Central memory CD8-positive, alpha-beta T cell (primary cell): ENCODE data around the gene ATF6.

Experiments used
- ATAC-seq: fragments of 150-1000 bp; cut with Tn5 transposase; replicated peaks from 2 replicates; pipeline ENCODE4 v1.10.0; 2022; ENCODE audit warnings: mild to moderate bottlenecking, moderate FRiP score, moderate number of reproducible peaks; ENCODE audit not compliant: poor library complexity, severe bottlenecking; ENCODE audit errors: extremely low read depth
- DNase-seq, 2 donors: peaks; one replicate each; pipeline ENCODE4 v3.0.0; 2021; ENCODE audit warnings: low spot score in 2 of 2
- H3K27ac Mint-ChIP-seq: one replicate; pipeline ENCODE4 v1.8.0; 2022; ENCODE audit warnings: low read depth, mild to moderate bottlenecking, moderate library complexity, mixed read lengths
- H3K27me3 Mint-ChIP-seq: one replicate; pipeline ENCODE4 v1.8.0; 2022; ENCODE audit warnings: mixed read lengths
- H3K36me3 Mint-ChIP-seq: one replicate; pipeline ENCODE4 v1.8.0; 2022; ENCODE audit warnings: mild to moderate bottlenecking, moderate library complexity, mixed read lengths; ENCODE audit not compliant: insufficient read depth
- H3K4me1 Mint-ChIP-seq: one replicate; pipeline ENCODE4 v1.8.0; 2022; ENCODE audit warnings: mixed read lengths
- H3K4me3 Mint-ChIP-seq: one replicate; pipeline ENCODE4 v1.8.0; 2022; ENCODE audit warnings: mild to moderate bottlenecking, moderate library complexity, mixed read lengths
- H3K9me3 Mint-ChIP-seq: one replicate; pipeline ENCODE4 v1.8.0; 2022; ENCODE audit warnings: mixed read lengths

Gene ATF6

DNA sequence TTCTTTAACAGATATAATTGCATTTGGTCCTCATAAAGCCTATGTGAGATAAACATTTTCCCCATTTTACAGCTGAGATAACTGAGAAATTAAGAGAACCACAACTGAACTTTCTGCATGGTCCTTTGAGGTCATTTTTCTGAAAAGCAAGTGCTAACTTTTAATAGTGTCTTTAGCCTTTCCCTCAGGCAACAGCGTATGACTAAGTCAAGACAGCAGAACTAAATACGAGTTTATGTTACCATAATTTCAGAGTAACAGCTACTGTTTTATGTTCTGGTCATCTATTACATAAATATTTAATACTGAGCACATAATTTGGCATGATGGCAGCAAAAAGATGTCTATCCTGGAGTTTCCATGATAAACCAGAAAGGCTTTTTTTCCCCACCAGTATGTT, 161.9 kb downstream of the ATF6 start:
- no peaks in the 10 kb centered on the region for H3K9me3 Mint-ChIP-seq
- no peak overlapping the region for H3K27ac Mint-ChIP-seq
- H3K27me3 Mint-ChIP-seq = no peaks in the 10 kb centered on the region
- DNase-seq (no peak), ATAC-seq (no peak)
- peaks cover 14% of the 10 kb centered on the region for H3K4me1 Mint-ChIP-seq
- peaks cover 2% of the 10 kb centered on the region for H3K36me3 Mint-ChIP-seq
- H3K4me3 Mint-ChIP-seq = no peak overlapping the region

DNA sequence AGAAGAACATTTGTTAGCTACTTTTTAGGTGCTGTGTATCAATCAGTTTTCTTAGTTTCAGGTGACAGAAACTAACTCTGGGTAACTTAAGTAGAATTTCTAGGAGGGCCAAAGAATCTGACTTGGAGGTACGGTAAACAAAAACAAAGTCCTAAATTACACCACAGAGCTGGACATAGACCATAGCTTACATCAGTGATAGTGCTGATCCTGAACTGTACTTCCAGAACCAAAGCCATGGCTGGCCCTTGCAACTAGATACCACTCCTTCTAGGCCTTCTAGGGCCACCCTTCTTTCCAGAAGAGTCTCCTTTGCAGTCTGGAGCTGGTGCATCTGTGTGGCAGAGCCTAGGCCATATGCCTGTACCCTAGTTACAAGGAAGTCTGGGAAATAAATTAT, 163.0 kb downstream of the ATF6 start:
- H3K4me1 Mint-ChIP-seq = peaks cover 22% of the 10 kb centered on the region
- H3K27ac Mint-ChIP-seq = no peak overlapping the region
- H3K36me3 Mint-ChIP-seq = peaks cover 2% of the 10 kb centered on the region
- H3K9me3 Mint-ChIP-seq = no peaks in the 10 kb centered on the region
- no peaks in the 10 kb centered on the region for H3K27me3 Mint-ChIP-seq
- ATAC-seq (no peak), DNase-seq (no peak)
- H3K4me3 Mint-ChIP-seq = no peak overlapping the region

DNA sequence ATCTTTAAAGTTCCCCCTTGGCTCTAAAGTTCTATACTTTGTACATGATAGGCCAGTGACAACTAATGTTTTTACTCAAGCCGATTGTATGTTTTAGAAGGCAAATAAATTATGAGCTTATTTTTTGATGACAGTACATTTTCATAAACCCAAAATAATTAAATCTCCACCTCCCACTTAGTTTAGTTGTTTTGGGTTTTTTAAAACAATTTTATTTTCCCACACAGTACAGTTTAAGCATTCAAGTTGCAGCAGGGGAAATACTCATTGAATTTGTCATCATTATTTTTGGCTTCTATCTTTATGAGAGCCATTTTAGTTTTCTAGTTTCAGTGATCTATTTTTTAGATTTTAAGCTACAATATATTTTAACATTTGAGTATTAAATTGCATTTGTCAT, 163.9 kb downstream of the ATF6 start:
- Mint-ChIP-seq H3K4me3 (no peak overlapping the region), H3K27me3 (no peaks in the 10 kb centered on the region), H3K27ac (no peak overlapping the region), H3K9me3 (no peaks in the 10 kb centered on the region), H3K36me3 (peaks cover 2% of the 10 kb centered on the region), H3K4me1 (peaks cover 31% of the 10 kb centered on the region)
- DNase-seq (no peak), ATAC-seq (no peak)

DNA sequence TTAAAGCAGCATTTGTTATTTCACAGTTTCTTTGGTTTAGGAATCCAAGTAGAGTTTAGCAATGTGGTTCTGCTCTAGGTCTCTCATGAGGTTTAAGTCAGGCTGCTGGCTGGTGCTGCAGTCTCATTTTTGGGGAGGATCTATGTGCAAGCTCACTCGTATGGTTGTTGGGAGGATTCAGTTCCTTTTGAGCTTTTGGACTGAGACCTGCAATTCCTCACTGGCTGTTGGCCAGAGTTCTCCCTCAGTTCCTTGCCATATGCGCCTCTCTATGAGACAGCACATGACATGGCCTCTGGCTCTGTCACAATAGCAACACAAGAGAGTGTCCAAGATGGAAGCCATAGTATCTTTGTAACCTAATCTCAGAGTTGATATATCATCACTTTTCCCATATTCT, 166.5 kb downstream of the ATF6 start:
- H3K4me1 Mint-ChIP-seq = peaks cover 26% of the 10 kb centered on the region
- no peaks in the 10 kb centered on the region for H3K9me3 Mint-ChIP-seq

DNA sequence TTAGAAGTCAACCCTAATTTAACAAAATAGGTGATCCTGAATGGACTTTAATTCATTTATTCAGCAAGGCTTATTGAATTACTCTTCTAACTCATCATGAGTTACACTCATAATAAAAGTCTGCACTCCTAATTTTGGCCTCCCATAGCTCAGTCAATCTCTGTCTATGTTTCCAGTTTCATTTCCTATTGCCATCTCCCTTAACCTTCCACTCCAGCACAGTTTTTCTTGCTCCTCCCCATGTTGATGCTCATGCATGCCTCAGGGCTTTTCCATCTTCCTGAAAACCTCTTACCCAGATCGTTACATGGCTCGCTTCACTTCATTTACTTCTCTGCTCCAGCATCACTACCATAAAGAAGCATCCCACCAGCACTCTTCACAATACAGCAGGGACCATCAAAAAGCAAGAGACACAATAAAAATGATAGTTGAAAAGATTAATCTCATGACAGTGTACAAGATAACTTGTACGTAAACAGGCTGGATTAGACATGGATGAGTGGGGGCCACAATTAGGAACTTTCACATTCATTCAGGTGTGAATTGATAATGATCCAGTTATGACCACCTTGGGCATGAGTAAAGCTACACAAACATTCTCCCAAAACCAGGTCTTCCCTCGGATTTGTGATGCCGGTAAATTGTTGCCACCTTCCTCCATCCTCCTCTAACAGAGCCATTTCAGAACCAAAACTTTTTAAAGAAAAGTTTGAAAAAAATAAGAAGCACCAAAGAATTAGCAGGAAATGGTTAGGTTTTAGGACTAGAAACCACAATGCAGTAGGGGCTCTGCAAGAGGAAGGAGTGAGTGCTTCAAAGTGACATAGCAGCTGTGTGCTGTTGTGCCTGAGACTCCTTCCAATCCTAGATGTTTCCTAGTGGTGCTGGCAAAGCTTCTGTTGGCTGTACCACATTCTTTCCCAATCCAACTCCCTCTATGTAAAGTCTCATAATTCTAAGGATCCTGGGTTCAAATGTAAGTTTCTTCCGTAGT, 167.8 kb downstream of the ATF6 start:
- peak overlapping the region; percentile 12 for H3K4me3 Mint-ChIP-seq

More for the DNA sequence above, 166.5 kb downstream of the ATF6 start:
- no peak for DNase-seq
- no peak overlapping the region for H3K4me3 Mint-ChIP-seq
- H3K36me3 Mint-ChIP-seq = peaks cover 2% of the 10 kb centered on the region
- no peak for ATAC-seq
- no peaks in the 10 kb centered on the region for H3K27me3 Mint-ChIP-seq
- no peak overlapping the region for H3K27ac Mint-ChIP-seq

DNA sequence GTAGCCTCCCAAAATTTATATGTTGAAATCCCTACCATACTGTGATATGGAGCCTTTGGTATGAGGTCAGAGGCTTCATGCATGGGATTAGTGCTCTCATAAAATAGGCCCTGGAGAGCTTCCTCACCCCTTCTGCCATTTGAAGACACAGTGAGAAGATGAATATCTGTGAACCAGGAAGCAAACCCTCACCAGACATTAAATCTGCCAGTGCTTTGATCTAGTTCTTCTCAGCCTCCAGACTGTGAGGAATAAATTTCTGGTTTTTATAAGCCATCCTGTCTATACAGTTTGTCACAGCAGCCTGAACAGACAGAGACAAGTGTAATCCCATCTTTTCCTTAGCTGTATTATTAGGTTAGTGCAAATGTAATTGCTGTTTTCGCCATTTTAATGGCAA, 169.1 kb downstream of the ATF6 start:
- H3K36me3 Mint-ChIP-seq = no peaks in the 10 kb centered on the region
- no peak for ATAC-seq

More for the DNA sequence above, 167.8 kb downstream of the ATF6 start:
- peaks cover 26% of the 10 kb centered on the region for H3K4me1 Mint-ChIP-seq
- H3K27me3 Mint-ChIP-seq = no peaks in the 10 kb centered on the region
- DNase-seq (no peak), ATAC-seq (peak; percentile 93)
- H3K27ac Mint-ChIP-seq = peak overlapping the region; percentile 45
- H3K36me3 Mint-ChIP-seq = peaks cover 2% of the 10 kb centered on the region
- no peaks in the 10 kb centered on the region for H3K9me3 Mint-ChIP-seq

DNA sequence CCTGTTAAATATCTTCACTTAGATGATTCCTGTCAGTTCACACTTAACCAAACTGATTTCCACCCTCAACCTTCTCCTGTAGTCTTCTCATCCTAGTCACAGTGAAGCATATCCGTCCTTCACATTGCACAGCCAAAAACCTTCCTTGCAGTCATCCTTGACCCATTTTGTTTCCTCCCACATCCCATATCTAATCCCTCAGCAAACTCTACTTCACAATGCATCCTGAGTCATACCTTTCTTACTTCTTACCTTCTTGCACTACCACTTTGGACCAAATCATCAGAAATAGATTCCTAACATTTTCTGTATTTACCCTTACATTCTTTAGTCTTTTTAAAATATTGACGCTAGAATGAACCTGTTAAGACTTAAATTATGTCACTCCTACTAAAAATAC, 170.7 kb downstream of the ATF6 start:
- Mint-ChIP-seq H3K4me1 (peaks cover 26% of the 10 kb centered on the region), H3K27ac (no peak overlapping the region), H3K27me3 (no peaks in the 10 kb centered on the region), H3K36me3 (no peaks in the 10 kb centered on the region), H3K4me3 (no peak overlapping the region), H3K9me3 (no peaks in the 10 kb centered on the region)
- no peak for DNase-seq
- no peak for ATAC-seq

More for the DNA sequence above, 169.1 kb downstream of the ATF6 start:
- no peaks in the 10 kb centered on the region for H3K9me3 Mint-ChIP-seq
- H3K4me1 Mint-ChIP-seq = peaks cover 26% of the 10 kb centered on the region
- H3K27ac Mint-ChIP-seq = no peak overlapping the region
- no peak overlapping the region for H3K4me3 Mint-ChIP-seq
- H3K27me3 Mint-ChIP-seq = no peaks in the 10 kb centered on the region
- DNase-seq = no peak

DNA sequence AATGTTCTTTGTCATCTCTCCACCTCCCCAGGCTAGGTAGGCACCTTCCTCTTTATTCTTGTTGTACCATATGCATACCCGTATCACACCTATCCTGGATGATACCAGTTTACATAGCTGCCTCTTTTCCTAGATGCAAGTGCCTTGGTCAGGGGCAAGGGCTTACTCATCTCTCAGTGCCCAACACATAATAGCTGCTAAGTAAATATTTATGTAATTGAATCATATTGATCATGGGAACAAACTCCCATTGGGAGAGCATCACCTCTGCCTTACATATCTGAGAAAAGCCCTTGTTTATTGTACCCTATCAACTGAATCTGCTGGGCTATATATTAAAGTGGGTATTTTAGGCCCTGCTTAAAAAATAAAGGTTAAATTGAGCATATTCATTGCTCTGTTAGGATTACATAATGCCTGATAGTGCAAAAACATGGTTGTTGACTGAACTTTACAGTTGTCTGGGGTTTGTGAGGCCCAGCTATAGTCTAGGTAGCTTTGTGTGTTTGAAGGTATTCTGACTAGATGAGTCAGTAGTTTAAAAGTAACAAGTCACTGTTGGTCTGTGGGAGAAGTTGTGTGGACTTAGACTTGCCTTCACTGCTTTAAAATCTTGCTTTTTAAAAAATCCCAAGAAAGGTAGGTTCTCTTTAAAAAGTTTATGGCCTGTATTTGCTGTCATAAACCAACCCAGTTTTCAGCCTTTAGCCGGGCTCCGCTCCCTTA, 174.9 kb downstream of the ATF6 start:
- H3K27me3 Mint-ChIP-seq = no peaks in the 10 kb centered on the region
- no peak overlapping the region for H3K4me3 Mint-ChIP-seq
- DNase-seq = no peak
- H3K27ac Mint-ChIP-seq = no peak overlapping the region
- H3K4me1 Mint-ChIP-seq = no peaks in the 10 kb centered on the region
- no peak for ATAC-seq
- no peaks in the 10 kb centered on the region for H3K9me3 Mint-ChIP-seq
- H3K36me3 Mint-ChIP-seq = peaks cover 5% of the 10 kb centered on the region

DNA sequence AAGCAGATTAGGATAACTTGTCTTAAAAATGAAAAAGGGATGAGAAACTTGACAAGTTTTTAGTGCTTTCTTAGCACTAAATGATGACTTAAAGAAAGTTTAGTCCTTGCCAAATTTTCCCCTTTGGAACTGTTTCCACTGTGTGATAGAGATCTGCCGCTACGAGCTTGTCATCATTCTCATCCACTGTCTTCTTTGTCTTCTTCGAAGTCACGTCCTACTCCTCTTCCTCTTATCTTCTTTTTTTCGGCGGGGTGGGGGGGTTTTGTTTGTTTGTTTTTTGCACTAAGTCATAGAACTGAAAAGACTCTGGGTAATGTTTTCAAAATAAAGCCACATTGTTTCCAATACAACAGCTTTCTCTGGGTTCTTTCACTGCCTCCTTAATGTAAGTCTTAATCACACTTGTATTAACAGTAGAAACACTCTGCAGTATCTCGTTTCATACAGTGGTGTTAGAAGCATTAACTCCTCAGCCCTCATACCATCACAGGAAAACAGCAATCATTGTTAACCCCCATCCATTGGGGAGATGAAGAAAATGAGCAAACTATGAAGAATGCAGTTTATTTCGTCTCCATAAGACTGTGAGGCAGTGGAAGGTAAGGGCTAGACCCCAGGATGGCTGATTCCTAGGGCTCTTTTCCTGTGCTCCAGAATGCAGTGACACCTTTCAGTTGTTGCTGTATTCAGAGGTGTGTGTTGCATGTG, 175.8 kb downstream of the ATF6 start:
- no peak overlapping the region for H3K4me3 Mint-ChIP-seq
- no peaks in the 10 kb centered on the region for H3K27me3 Mint-ChIP-seq
- H3K27ac Mint-ChIP-seq = no peak overlapping the region
- ATAC-seq (no peak), DNase-seq (no peak)
- H3K36me3 Mint-ChIP-seq = peaks cover 5% of the 10 kb centered on the region
- no peaks in the 10 kb centered on the region for H3K9me3 Mint-ChIP-seq
- no peaks in the 10 kb centered on the region for H3K4me1 Mint-ChIP-seq

DNA sequence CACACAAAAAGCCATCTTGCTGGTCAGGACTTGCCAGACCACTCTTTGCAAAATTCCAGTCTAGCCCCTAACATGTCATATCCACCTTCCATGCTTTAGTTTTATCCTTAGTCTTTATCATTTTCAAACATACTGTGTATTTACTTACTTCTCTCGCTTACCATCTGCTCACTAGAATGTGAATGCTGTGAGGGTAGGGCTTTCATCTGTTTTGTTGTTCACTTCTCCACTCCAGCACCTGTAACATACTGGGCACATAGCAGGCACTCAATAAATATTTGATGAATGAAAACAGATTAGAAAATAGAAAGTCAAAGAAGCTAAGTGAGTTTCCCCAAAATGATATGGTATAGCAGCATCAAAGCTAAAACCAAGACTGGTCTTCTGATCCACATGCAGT, 177.6 kb downstream of the ATF6 start:
- H3K27ac Mint-ChIP-seq = no peak overlapping the region
- ATAC-seq (no peak), DNase-seq (no peak)
- H3K27me3 Mint-ChIP-seq = no peaks in the 10 kb centered on the region
- no peaks in the 10 kb centered on the region for H3K4me1 Mint-ChIP-seq
- H3K9me3 Mint-ChIP-seq = no peaks in the 10 kb centered on the region
- no peak overlapping the region for H3K4me3 Mint-ChIP-seq
- peaks cover 5% of the 10 kb centered on the region for H3K36me3 Mint-ChIP-seq

DNA sequence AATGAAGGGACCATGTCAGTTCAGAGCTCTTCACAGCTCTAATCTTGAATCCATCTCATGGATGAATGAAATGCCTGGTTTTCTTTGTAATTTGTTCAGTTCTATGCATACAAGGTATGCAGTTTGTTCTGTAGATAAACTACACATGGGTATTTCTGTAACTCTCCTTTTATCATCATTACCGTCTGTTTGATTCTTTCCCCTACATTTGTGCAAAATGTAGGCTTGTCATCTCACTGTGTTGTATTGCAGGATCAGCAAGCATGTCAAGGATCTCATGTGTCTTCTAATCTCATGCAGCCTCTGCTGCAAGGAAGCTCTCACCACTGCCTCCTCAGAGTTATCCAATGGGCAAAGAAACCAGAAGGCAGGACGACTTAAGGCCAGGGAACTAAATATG, 178.3 kb downstream of the ATF6 start:
- H3K4me3 Mint-ChIP-seq = no peak overlapping the region
- no peaks in the 10 kb centered on the region for H3K4me1 Mint-ChIP-seq
- ATAC-seq (no peak), DNase-seq (no peak)
- peaks cover 5% of the 10 kb centered on the region for H3K36me3 Mint-ChIP-seq
- H3K27me3 Mint-ChIP-seq = no peaks in the 10 kb centered on the region
- H3K9me3 Mint-ChIP-seq = no peaks in the 10 kb centered on the region
- no peak overlapping the region for H3K27ac Mint-ChIP-seq

DNA sequence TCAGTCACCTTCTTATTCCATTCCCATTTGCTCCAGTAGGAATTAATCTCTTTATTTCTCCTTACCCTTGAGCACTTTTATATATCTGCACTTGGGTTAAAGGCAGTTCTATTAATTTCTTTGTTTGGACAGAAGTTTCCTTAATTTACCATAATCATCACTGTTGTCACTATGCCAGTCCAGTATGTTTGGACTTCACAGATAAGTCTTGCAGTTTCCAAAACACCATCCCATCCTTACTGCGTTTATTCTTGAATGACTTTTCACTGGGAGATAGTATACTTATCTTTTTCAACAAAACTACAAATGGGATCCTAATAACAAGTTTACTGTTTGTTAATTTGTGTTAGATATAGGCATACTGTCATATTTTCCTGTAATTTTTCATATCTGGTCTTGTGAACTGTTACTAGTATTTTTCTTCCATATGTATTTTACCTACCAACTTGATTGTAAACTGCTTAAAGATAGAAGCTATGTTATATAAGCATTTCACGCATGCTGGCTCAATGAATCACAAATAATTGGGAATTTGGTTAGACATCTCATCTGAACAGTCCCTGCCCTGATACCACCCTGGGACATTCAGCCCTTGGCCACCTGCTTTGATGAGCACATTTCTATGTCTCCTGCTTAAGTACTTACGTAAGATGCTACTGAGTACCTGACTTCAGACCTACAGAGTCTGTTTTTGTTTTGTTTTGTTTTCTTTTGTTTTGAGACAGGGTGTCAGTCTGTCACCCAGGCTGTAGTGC, 179.4 kb downstream of the ATF6 start:
- H3K4me3 Mint-ChIP-seq = no peak overlapping the region
- DNase-seq (no peak), ATAC-seq (no peak)
- H3K9me3 Mint-ChIP-seq = no peaks in the 10 kb centered on the region
- H3K27ac Mint-ChIP-seq = no peak overlapping the region
- H3K36me3 Mint-ChIP-seq = peaks cover 5% of the 10 kb centered on the region
- no peaks in the 10 kb centered on the region for H3K4me1 Mint-ChIP-seq
- H3K27me3 Mint-ChIP-seq = no peaks in the 10 kb centered on the region
